ENCODE data around the gene CTU2.

CTU2 gene

DNA sequence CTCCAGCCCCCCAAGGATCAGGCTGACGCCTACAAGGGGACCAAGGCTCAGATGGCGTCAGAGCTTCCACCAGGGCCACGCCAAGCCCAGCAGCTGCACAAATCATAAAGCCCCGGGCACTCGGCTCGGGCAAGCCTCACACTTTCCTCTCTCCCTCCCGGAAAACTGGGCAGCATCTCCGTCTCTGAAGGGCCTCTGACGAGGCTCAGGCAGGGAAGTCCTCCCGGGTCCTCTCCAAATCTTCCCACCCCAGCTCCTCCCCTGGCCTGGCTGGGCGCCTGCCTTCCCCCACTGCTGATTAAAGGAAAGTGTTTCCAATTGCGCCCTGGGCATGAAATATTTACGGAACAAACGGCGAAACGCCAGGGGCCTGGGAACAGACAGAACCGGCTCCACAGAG lies 40.2 kb downstream of the CTU2 start:
- ATAC-seq, result no peak

DNA sequence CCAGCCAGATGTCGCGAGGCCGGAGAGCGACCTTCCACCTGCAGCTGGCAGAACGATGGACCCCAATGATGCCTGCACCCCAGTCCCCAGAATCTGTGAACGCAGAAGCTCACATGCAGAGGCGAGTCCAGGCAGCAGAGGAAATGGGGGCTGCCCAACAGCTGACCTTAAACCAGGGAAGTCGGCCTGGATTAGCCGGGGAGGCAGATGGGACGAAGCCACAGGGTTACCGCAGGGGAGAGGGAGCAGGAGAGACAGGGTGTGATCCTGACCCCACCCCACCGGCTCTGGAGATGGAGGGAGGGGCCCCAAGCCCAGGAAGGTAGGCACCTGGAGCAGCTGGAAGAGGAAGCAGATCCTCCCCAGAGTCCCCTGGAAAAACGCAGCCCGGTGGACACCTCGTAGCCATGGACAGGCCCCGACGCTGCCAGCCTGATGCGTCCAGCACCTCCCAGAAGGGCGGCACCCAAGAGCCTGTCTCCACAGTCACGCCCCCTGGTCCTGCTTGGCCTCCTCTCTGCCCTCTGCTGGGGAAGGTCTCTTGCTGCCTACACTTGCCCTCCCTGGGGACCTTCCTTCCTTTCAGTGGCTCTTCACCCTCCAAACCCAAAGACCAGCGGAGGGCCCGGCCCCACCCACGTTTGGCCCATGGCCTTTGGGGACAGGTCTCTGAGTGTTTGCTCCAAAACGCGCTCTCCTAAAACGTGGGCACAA lies 41.4 kb downstream of the CTU2 start:
- peak; percentile 29; the same call in 2 of the 3 replicates for ATAC-seq
- TF ChIP-seq TCF4 (CRISPR knock-in tag; IDR thresholded peaks at IDR 0.05; ENCODE audit: borderline replicate concordance) (no peak), TOX (CRISPR knock-in tag; IDR thresholded peaks at IDR 0.05; ENCODE audit: borderline replicate concordance) (no peak)

More for the DNA sequence above, 40.2 kb downstream of the CTU2 start:
- TF ChIP-seq, protein P1, sequence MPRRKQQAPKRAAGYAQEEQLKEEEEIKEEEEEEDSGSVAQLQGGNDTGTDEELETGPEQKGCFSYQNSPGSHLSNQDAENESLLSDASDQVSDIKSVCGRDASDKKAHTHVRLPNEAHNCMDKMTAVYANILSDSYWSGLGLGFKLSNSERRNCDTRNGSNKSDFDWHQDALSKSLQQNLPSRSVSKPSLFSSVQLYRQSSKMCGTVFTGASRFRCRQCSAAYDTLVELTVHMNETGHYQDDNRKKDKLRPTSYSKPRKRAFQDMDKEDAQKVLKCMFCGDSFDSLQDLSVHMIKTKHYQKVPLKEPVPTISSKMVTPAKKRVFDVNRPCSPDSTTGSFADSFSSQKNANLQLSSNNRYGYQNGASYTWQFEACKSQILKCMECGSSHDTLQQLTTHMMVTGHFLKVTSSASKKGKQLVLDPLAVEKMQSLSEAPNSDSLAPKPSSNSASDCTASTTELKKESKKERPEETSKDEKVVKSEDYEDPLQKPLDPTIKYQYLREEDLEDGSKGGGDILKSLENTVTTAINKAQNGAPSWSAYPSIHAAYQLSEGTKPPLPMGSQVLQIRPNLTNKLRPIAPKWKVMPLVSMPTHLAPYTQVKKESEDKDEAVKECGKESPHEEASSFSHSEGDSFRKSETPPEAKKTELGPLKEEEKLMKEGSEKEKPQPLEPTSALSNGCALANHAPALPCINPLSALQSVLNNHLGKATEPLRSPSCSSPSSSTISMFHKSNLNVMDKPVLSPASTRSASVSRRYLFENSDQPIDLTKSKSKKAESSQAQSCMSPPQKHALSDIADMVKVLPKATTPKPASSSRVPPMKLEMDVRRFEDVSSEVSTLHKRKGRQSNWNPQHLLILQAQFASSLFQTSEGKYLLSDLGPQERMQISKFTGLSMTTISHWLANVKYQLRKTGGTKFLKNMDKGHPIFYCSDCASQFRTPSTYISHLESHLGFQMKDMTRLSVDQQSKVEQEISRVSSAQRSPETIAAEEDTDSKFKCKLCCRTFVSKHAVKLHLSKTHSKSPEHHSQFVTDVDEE (CRISPR knock-in tag; IDR thresholded peaks at IDR 0.05), result no peak
- TF ChIP-seq, protein P2, sequence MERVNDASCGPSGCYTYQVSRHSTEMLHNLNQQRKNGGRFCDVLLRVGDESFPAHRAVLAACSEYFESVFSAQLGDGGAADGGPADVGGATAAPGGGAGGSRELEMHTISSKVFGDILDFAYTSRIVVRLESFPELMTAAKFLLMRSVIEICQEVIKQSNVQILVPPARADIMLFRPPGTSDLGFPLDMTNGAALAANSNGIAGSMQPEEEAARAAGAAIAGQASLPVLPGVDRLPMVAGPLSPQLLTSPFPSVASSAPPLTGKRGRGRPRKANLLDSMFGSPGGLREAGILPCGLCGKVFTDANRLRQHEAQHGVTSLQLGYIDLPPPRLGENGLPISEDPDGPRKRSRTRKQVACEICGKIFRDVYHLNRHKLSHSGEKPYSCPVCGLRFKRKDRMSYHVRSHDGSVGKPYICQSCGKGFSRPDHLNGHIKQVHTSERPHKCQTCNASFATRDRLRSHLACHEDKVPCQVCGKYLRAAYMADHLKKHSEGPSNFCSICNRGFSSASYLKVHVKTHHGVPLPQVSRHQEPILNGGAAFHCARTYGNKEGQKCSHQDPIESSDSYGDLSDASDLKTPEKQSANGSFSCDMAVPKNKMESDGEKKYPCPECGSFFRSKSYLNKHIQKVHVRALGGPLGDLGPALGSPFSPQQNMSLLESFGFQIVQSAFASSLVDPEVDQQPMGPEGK (CRISPR knock-in tag; IDR thresholded peaks at IDR 0.05; ENCODE audit: borderline replicate concordance), result no peak
- no peak for TF ChIP-seq OSR1 (CRISPR knock-in tag; IDR thresholded peaks at IDR 0.05)
- TF ChIP-seq, protein P3, sequence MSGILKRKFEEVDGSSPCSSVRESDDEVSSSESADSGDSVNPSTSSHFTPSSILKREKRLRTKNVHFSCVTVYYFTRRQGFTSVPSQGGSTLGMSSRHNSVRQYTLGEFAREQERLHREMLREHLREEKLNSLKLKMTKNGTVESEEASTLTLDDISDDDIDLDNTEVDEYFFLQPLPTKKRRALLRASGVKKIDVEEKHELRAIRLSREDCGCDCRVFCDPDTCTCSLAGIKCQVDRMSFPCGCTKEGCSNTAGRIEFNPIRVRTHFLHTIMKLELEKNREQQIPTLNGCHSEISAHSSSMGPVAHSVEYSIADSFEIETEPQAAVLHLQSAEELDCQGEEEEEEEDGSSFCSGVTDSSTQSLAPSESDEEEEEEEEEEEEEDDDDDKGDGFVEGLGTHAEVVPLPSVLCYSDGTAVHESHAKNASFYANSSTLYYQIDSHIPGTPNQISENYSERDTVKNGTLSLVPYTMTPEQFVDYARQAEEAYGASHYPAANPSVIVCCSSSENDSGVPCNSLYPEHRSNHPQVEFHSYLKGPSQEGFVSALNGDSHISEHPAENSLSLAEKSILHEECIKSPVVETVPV (CRISPR knock-in tag; IDR thresholded peaks at IDR 0.05), result no peak
- no peak for TF ChIP-seq ZNF8 (CRISPR knock-in tag; IDR thresholded peaks at IDR 0.05)
- TF ChIP-seq BACH2 (CRISPR knock-in tag; IDR thresholded peaks at IDR 0.05; ENCODE audit: borderline replicate concordance), result no peak
- TF ChIP-seq PPARA (CRISPR knock-in tag; IDR thresholded peaks at IDR 0.05; ENCODE audit: borderline replicate concordance), result no peak
- no peak for TF ChIP-seq CSDC2 (CRISPR knock-in tag; IDR thresholded peaks at IDR 0.05)
- TF ChIP-seq GLIS3 (CRISPR knock-in tag; IDR thresholded peaks at IDR 0.05), result no peak
- TF ChIP-seq TCF4 (CRISPR knock-in tag; IDR thresholded peaks at IDR 0.05; ENCODE audit: borderline replicate concordance), result no peak
- TF ChIP-seq ISL1 (CRISPR knock-in tag; IDR thresholded peaks at IDR 0.05), result no peak
- TF ChIP-seq ARNTL (CRISPR knock-in tag; IDR thresholded peaks at IDR 0.05; ENCODE audit: borderline replicate concordance, low read depth), result no peak
- TF ChIP-seq CREB5 (CRISPR knock-in tag; IDR thresholded peaks at IDR 0.05; ENCODE audit: low read depth), result no peak
- TF ChIP-seq ZFP30 (CRISPR knock-in tag; IDR thresholded peaks at IDR 0.05), result no peak

DNA sequence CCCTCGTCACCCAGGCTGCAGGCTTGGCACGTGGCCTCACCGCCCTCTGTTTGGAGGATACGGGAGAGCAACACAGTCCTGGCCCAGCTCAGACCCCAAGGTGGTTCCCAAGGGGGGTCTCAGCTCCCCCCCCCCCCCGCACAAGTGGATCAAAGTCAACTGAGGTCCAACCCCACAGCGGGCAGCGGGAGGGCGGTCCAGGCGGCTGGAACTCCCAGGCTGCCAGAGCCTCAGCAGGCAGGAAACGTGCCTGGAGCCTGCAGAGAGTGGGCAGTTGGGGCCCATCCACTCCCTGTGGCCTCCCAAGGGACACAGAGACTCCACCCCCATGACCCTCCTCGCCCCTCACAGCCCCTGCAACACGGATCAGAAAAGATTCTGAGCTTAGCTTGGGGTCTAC lies 42.1 kb downstream of the CTU2 start:
- no peak for ATAC-seq
- TF ChIP-seq, protein P3 (CRISPR knock-in tag; IDR thresholded peaks at IDR 0.05), result no peak
- TF ChIP-seq CREB5 (CRISPR knock-in tag; IDR thresholded peaks at IDR 0.05; ENCODE audit: low read depth), result no peak
- TF ChIP-seq, protein P4, sequence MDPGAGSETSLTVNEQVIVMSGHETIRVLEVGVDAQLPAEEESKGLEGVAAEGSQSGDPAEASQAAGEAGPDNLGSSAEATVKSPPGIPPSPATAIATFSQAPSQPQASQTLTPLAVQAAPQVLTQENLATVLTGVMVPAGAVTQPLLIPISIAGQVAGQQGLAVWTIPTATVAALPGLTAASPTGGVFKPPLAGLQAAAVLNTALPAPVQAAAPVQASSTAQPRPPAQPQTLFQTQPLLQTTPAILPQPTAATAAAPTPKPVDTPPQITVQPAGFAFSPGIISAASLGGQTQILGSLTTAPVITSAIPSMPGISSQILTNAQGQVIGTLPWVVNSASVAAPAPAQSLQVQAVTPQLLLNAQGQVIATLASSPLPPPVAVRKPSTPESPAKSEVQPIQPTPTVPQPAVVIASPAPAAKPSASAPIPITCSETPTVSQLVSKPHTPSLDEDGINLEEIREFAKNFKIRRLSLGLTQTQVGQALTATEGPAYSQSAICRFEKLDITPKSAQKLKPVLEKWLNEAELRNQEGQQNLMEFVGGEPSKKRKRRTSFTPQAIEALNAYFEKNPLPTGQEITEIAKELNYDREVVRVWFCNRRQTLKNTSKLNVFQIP (CRISPR knock-in tag; IDR thresholded peaks at IDR 0.05; ENCODE audit: borderline replicate concordance, low read depth), result no peak
- TF ChIP-seq CSDC2 (CRISPR knock-in tag; IDR thresholded peaks at IDR 0.05), result no peak
- TF ChIP-seq PPARA (CRISPR knock-in tag; IDR thresholded peaks at IDR 0.05; ENCODE audit: borderline replicate concordance), result no peak
- no peak for TF ChIP-seq ESRRG (CRISPR knock-in tag; IDR thresholded peaks at IDR 0.05)
- no peak for TF ChIP-seq ZC3H10 (CRISPR knock-in tag; IDR thresholded peaks at IDR 0.05)
